Pancreas (tissue), 10 donors: Measurements from ENCODE around the gene ERCC5. TPM values are rescaled to one million over a fixed set of nuclear protein-coding genes. Genes with fewer than 3 reads are reported as not detected.

Source experiments
- ATAC-seq, 4 donors: fragments of 200-7000 bp; cut with Tn5 transposase; one replicate each; pipeline versions ENCODE4 v1.8.0 to v1.9.1; 2020; ENCODE audit warnings: mild to moderate bottlenecking in 4 of 4, moderate library complexity in 4 of 4
- DNase-seq, 6 donors: peaks; one replicate each; pipeline ENCODE4 v3.0.0-alpha.2; 2020
- FAIRE-seq: peaks from 2 replicates; lab custom pipeline; 2012; peaks lifted over from hg19 to GRCh38; lab: Jason Lieb, UNC
- H3K27ac ChIP-seq, 4 donors: fragments of 200-600 bp; sonication (generic); 1 replicate in 3 of 4; 2 replicates in 1 of 4; pipeline versions ENCODE4 v1.5.0 to v1.8.0; 2020
- H3K27me3 ChIP-seq, 4 donors: fragments of 200-600 bp; one replicate each; pipeline ENCODE4 v1.8.0; 2021
- H3K36me3 ChIP-seq, 3 donors: fragments of 200-600 bp; sonication (generic) in 1 of 3; one replicate each; pipeline versions ENCODE4 v1.5.0 to v1.8.0; 2020 to 2021
- H3K4me1 ChIP-seq, 3 donors: fragments of 200-600 bp; one replicate each; pipeline ENCODE4 v1.8.0; 2021
- H3K4me3 ChIP-seq, 4 donors: fragments of 200-600 bp; sonication (generic) in 2 of 4; one replicate each; pipeline versions ENCODE4 v1.5.0 to v1.8.0; 2020 to 2021
- H3K9me3 ChIP-seq, 4 donors: fragments of 200-600 bp; one replicate each; pipeline ENCODE4 v1.8.0; 2021
- WGBS, 2 donors: extraction: QIAGEN DNeasy Blood & Tissue Kit; methylation state at CpG; one replicate each; pipeline ENCODE4 v1.1.7; 2013; 5-methylcytosine and 5-hydroxymethylcytosine counted together
- intact Hi-C, 3 donors: fragments of 100-400 bp; cut with DNase I; formaldehyde crosslinking; loops; one replicate each; pipeline versions ENCODE4 v1.11.1 to v1.14.2; 2022
- polyA plus RNA-seq, 2 donors: library from polyadenylated mRNA; stranded (reverse); fragments of 200-250 nt; gene quantifications; one replicate each; pipeline ENCODE4 v1.2.3, GENCODE V29; 2013
- total RNA-seq, 6 donors: library from RNA; stranded (reverse); fragmentation: NEBNext Ultra II Directional in 4 of 6; extraction: Animal tissue kit (Norgen Biotek cat#: 25700) in 4 of 6; gene quantifications; one replicate each; pipeline versions ENCODE4 v1.2.1 to v1.2.4, GENCODE V29; 2021 to 2023
- TF ChIP-seq, protein P1 (sequence below), 4 donors: fragments of 200-600 bp; sonication (generic) in 3 of 4; IDR thresholded peaks; one replicate each; pipeline versions ENCODE4 v1.5.0 to v1.8.0; 2021; ENCODE audit warnings: antibody characterized with exemption in 4 of 4
- donor health status: healthy with polysubstance abuse.
- donor health status: DM: no; HTN: no; CAD: no; lungs with moderate emphysema.
- donor health status: DM: no; HTN: no; CAD: no.
- donor health status: control.
- donor health status: control.
- donor health status: Bipolar disorder and iron deficiency.
- donor health status: DM: yes; HTN: yes; CAD: no.
- donor health status: DM: no; HTN: no; CAD: no.
- donor health status: DM: no; HTN: no; CAD: no.
- donor health status: DM: yes; HTN: yes; CAD: no.

Gene ERCC5
- total and polyA plus RNA-seq, 8 donors: 17.5 to 85.4 (median 25.2) TPM

GRCh38 chr13:102815788-102816187 lies 30.0 kb upstream of the ERCC5 start:
- no peak for DNase-seq
- TF ChIP-seq, protein P1, sequence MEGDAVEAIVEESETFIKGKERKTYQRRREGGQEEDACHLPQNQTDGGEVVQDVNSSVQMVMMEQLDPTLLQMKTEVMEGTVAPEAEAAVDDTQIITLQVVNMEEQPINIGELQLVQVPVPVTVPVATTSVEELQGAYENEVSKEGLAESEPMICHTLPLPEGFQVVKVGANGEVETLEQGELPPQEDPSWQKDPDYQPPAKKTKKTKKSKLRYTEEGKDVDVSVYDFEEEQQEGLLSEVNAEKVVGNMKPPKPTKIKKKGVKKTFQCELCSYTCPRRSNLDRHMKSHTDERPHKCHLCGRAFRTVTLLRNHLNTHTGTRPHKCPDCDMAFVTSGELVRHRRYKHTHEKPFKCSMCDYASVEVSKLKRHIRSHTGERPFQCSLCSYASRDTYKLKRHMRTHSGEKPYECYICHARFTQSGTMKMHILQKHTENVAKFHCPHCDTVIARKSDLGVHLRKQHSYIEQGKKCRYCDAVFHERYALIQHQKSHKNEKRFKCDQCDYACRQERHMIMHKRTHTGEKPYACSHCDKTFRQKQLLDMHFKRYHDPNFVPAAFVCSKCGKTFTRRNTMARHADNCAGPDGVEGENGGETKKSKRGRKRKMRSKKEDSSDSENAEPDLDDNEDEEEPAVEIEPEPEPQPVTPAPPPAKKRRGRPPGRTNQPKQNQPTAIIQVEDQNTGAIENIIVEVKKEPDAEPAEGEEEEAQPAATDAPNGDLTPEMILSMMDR (IDR thresholded peaks at IDR 0.05): no peak
- WGBS, 2 donors: 90 to 97% methylated on average over 5 of the region's 5 CpGs
- Histone ChIP-seq H3K4me3 (no peak overlapping the region), H3K4me1 (peaks cover 0 to 6% (median 3%) of the 10 kb centered on the region in 3 donors), H3K27me3 (no peaks in the 10 kb centered on the region), H3K36me3 (peaks cover 0 to 1% (median 0%) of the 10 kb centered on the region in 3 donors), H3K27ac (no peak overlapping the region), H3K9me3 (no peaks in the 10 kb centered on the region)
- no peak for ATAC-seq
- intact Hi-C loops: no loop called here
- no peak for FAIRE-seq

- Histone ChIP-seq H3K4me1 (peaks cover 0 to 6% (median 3%) of the 10 kb centered on the region in 3 donors), H3K36me3 (peaks cover 0 to 11% (median 0%) of the 10 kb centered on the region in 3 donors), H3K27me3 (no peaks in the 10 kb centered on the region), H3K9me3 (no peaks in the 10 kb centered on the region), H3K4me3 (no peak overlapping the region), H3K27ac (peak overlapping the region in 1 of 4 donors; percentile 8)
- WGBS, 2 donors: 65 to 66% methylated on average over 4 of the region's 4 CpGs
- no peak for FAIRE-seq
- TF ChIP-seq, protein P1 (IDR thresholded peaks at IDR 0.05): no peak
- ATAC-seq: no peak
- no peak for DNase-seq
- intact Hi-C loops: no loop called here
Measured at GRCh38 chr13:102816708-102817107, 29.1 kb upstream of the ERCC5 start.

DNA sequence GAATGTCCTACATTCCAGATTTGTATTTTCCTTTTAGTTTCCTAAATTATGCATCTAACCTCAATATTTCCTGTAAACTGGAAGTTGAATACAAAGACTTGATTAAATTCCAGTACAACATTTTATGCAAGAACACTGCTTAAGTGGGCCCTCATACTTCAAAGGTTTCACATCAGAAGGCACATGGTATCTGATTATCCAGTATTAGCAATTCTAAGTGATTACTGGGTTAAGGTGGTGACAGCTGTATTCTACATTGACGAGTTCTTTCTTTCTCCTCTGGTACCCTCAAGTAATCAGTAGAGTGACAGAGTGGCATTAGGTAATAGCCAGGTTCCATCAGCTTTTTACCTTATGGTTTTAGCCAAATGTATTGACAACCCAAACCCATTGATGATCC lies 28.6 kb upstream of the ERCC5 start:
- Histone ChIP-seq H3K9me3 (no peaks in the 10 kb centered on the region), H3K36me3 (peaks cover 0 to 16% (median 0%) of the 10 kb centered on the region in 3 donors), H3K27ac (peak overlapping the region in 1 of 4 donors; percentile 13), H3K4me1 (peaks cover 0 to 6% (median 3%) of the 10 kb centered on the region in 3 donors), H3K27me3 (no peaks in the 10 kb centered on the region), H3K4me3 (no peak overlapping the region)
- TF ChIP-seq, protein P1 (IDR thresholded peaks at IDR 0.05): no peak
- ATAC-seq (no peak), FAIRE-seq (no peak), DNase-seq (no peak)
- intact Hi-C loops: no loop called here
- 67 to 96% methylated on average over 1 of the region's 1 CpG for WGBS, 2 donors

DNA sequence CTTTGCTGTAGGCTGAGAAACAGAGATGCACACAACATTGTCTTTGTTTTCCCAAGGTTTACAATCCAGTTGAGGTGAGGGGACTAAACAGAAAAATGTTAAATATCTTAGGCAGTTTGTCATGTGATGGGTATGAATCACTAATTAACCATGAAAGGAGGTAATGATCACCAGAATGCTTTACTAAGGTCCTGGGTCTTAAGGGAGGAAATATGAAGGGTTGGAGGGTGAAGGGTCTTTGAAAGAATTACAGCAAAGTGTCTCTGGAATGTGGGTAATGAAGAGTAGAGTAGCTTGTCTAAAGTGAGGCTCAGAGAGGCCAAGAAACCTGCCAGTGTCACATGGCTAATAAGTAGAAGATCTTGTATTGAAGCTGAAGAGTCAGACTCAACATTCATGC lies 27.9 kb upstream of the ERCC5 start:
- ATAC-seq (peak in 1 of 4 donors; percentile 29), FAIRE-seq (no peak), DNase-seq (no peak)
- Histone ChIP-seq H3K36me3 (peaks cover 0 to 16% (median 0%) of the 10 kb centered on the region in 3 donors), H3K9me3 (no peaks in the 10 kb centered on the region), H3K4me1 (peaks cover 0 to 4% (median 3%) of the 10 kb centered on the region in 3 donors), H3K4me3 (no peak overlapping the region), H3K27me3 (no peaks in the 10 kb centered on the region), H3K27ac (no peak overlapping the region)
- TF ChIP-seq, protein P1 (IDR thresholded peaks at IDR 0.05): no peak
- intact Hi-C loops: no loop called here

DNA sequence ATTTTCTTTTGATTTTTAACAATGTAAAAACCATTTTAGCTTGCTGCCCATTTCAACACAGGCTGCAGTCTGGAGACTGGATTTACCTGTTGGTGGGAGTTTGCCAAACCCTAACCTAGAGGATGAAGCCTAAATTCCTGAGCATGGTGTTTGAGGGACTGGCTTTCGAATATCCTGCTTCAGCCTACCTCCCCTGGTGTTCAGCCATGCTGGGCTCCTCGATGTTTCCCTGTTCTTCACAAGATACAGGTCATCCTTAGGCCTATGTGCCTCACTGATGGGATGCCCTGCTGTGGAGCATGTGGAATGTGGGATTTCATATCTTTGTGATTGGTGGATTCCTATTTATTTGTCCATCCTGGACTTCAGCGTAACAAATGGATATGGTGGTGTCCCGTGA lies 20.4 kb upstream of the ERCC5 start:
- H3K9me3 ChIP-seq: no peaks in the 10 kb centered on the region
- FAIRE-seq (no peak), ATAC-seq (no peak), DNase-seq (no peak)
- peaks cover 0 to 36% (median 6%) of the 10 kb centered on the region in 3 donors for H3K36me3 ChIP-seq
- TF ChIP-seq, protein P1 (IDR thresholded peaks at IDR 0.05): no peak
- H3K4me1 ChIP-seq: no peaks in the 10 kb centered on the region
- no peak overlapping the region for H3K27ac ChIP-seq
- WGBS, 2 donors: 96% methylated on average over 4 of the region's 4 CpGs
- no peaks in the 10 kb centered on the region for H3K27me3 ChIP-seq
- intact Hi-C loops: no loop called here
- no peak overlapping the region for H3K4me3 ChIP-seq
